ENCODE data around the gene TTLL4. TPM values are rescaled to one million over a fixed set of nuclear protein-coding genes. Genes with fewer than 3 reads are reported as not detected.

Gene TTLL4
- total RNA-seq, 4 donors from 2014 or later = 9.5 to 24.3 (median 15.0) TPM

- no peak for TF ChIP-seq CTCF (IDR thresholded peaks at IDR 0.05)
- no peak for DNase-seq (ENCODE audit: low spot score)
- ATAC-seq (ENCODE audit: low FRiP score) = no peak
Observed at GRCh38 chr2:218745160-218745558, 34.5 kb downstream of the TTLL4 start.

- no peak for ATAC-seq (ENCODE audit: low FRiP score)
- no peak for TF ChIP-seq CTCF (IDR thresholded peaks at IDR 0.05)
- no peak for DNase-seq (ENCODE audit: low spot score)
Observed at GRCh38 chr2:218745559-218746469, 35.2 kb downstream of the TTLL4 start.

- no peak for TF ChIP-seq CTCF (IDR thresholded peaks at IDR 0.05)
- DNase-seq (ENCODE audit: low spot score) = no peak
- ATAC-seq (ENCODE audit: low FRiP score) = no peak
Observed at GRCh38 chr2:218746470-218746795, 35.8 kb downstream of the TTLL4 start.

GRCh38 chr2:218746960-218747359 is 36.3 kb downstream of the TTLL4 start:
- ATAC-seq (ENCODE audit: low FRiP score) (no peak), DNase-seq (ENCODE audit: low spot score) (no peak)
- no peak for TF ChIP-seq CTCF (IDR thresholded peaks at IDR 0.05)

- ATAC-seq (ENCODE audit: low FRiP score) = no peak
Observed at GRCh38 chr2:218748741-218749441, 38.3 kb downstream of the TTLL4 start.

GRCh38 chr2:218754201-218754600 is 43.6 kb downstream of the TTLL4 start:
- ATAC-seq (ENCODE audit: low FRiP score) (no peak), DNase-seq (ENCODE audit: low spot score) (no peak)
- TF ChIP-seq CTCF (IDR thresholded peaks at IDR 0.05) = no peak

More at GRCh38 chr2:218748741-218749441, 38.3 kb downstream of the TTLL4 start:
- DNase-seq (ENCODE audit: low spot score) = no peak
- no peak for TF ChIP-seq CTCF (IDR thresholded peaks at IDR 0.05)

Measured in omental fat pad (tissue), 4 donors.